Activated T-cell treated with anti-CD3 and anti-CD28 coated beads, Interleukin-2, amount 50 U/mL, for 48 hours (primary cell): ENCODE measurements around the gene CAMTA1.

ENCODE experiments used
- DNase-seq, 2 experiments: peaks; one replicate each; pipeline ENCODE4 v3.0.0-alpha.2; 2020

Gene CAMTA1

GRCh38 chr1:7174980-7175906, 390.0 kb downstream of the CAMTA1 start:
- DNase-seq: no peak

DNA sequence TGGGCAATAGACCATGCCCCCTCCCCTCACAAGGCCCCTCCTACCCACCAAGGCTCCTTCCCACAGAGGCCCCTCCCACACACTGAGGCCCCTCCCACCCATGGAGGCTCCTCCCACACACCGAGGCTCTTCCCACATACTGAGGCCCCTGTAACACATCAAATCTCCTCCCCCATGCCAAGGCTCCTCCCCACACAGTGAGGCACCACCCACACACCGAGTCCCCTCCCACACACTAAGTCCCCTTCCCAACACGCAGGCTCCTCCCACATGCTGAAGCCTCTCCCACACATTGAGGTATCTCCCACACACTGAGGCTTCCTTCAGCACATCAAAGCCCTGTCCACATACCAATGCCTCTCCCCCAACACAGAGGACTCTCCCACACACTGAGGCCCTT, 391.8 kb downstream of the CAMTA1 start:
- no peak for DNase-seq

GRCh38 chr1:7177438-7178146, 392.3 kb downstream of the CAMTA1 start:
- DNase-seq: no peak

GRCh38 chr1:7178336-7178735, 393.1 kb downstream of the CAMTA1 start:
- DNase-seq: no peak

DNA sequence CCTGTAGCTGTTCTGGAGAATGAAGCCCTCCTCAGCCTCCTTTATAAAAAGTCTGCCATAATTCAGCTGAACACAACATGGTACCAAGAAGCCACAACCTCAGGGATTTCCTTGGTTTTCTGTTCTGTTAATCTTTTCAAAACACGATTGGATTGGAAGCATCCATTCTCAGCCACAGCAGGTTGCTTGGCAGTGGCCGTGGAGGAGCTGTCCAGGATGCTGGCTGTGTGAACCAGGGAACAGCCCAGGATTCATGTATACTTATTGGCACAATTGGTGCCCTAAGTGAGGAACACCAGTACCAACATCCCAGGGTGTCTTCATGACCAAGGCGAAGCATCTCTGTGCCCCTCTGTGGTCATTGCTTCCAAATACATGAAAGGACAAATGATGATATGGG, 393.5 kb downstream of the CAMTA1 start:
- no peak for DNase-seq

DNA sequence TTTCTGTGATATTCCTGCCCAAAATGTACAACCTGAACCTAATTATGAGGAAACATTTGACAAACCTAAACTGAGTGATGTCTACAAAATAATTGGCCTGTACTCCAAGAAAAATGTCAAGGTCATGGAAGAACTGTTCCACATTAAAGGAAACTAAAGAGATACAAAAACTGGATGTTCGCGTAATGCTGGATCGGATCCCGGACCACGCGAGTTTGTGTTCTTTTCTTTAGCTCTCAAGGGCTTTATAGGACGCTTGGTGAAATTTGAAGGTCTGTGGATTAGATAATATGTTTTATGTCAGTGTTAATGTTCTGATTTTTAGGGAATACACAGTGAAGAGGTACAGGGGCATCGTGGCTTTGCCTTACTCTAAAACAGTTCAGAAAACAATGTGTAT, 400.5 kb downstream of the CAMTA1 start:
- no peak for DNase-seq

GRCh38 chr1:7186382-7187111, 401.3 kb downstream of the CAMTA1 start:
- no peak for DNase-seq

GRCh38 chr1:7187112-7187493, 401.8 kb downstream of the CAMTA1 start:
- no peak for DNase-seq

DNA sequence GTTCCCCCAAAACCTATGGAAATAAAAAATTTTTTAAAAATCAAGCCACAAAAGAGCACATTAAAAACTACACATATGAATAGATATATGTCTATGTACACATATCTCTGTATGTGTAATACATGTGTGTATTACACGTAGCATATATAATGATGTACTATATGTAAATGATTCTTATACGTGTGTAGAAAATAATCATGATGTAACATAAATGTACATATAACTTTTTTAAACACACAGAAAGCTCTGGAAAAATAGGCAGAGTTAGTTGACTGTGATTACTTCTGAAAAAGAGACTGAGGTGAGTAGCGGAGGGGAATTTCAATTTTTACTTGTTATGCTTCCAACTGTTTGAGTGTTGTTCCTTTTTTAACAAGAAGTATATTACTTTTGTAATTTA, 405.0 kb downstream of the CAMTA1 start:
- DNase-seq: no peak

GRCh38 chr1:7192453-7192852, 407.2 kb downstream of the CAMTA1 start:
- DNase-seq: no peak

DNA sequence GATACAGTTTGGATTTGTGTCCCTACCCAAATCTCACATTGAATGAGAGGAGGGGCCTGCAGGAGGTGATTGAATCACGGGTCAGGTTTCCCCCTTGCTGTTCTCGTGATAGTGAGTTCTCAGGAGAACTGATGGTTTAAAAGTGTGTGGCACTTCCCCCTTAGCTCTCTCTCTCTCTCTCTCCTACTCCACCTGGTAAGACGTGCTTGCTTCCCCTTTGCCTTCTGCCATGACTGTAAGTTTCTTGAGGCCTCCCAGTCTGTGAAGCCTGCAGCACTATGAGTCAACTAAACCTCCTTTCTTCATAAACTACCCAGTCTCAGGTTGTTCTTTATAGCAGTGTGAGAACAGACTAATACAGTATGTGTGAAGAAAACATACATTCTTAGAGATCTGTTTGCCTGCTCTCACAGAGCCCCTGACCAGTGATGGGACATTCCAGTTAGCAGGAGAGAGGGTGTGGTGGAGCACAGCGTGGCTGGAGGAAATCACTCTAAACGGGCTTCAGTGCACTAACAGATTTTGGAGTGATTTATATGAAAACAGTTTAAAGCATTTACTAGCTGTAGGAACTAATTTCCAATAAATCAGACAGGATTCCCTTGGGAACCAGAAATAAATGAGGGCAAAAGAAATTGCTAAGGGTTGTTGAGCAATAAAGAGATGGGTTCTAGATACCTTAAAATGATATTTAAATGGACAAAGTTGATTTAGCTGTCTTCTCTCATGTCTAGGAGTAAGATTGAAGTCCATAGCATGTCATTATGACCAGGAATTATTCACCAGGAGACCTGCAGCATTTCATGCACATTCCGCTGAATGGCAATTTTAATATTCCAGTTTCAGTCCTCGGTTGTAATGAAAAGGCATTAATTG, 411.0 kb downstream of the CAMTA1 start:
- no peak for DNase-seq

DNA sequence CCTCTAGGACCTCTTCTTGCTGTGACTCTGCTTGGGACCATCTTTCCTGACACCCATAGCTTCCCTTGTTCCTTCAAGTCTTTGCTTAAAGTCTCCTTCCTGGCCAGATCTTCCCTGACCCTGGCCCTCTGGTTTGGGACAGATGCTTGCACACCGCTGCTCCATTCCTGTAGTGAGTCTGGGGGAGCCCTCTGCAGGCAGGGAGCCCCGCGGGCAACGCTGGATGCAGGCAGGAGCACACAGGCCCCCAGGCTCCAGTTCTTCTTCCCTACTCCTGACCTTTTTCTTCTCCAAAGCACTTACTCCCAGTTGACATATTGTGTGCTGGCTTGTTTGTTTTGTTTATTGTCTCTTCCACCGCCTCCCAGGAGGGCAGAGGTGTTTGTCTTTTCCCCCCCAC, 413.4 kb downstream of the CAMTA1 start:
- DNase-seq: no peak

- DNase-seq: no peak
Measured at GRCh38 chr1:7199077-7199779, 414.0 kb downstream of the CAMTA1 start.

GRCh38 chr1:7207875-7208646, 422.8 kb downstream of the CAMTA1 start:
- DNase-seq: peak; percentile 44 to 50

- no peak for DNase-seq
Measured at GRCh38 chr1:7208647-7209180, 423.5 kb downstream of the CAMTA1 start.

- no peak for DNase-seq
Measured at GRCh38 chr1:7209336-7209735, 424.1 kb downstream of the CAMTA1 start.

- DNase-seq: peak; percentile 52 to 56
Measured at GRCh38 chr1:7218210-7218832, 433.1 kb downstream of the CAMTA1 start.

DNA sequence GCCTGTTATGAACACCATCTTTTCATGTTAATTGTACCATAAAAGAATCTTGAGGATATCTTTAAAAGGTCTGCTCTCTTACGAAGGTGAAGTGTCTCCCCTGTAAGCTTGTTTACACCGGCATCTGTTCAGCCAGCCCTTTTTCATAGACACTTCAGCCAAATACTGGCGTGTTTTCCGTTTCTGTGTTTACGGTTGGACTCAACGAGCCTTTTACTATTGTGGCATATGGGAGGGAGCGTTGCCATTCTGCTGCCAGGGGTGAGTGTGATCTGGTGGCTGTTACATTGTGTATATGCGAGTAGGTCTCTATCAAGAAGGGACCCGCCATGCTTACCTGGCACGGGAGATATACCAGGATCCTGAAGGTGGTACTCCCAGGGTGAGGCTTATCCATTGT, 433.8 kb downstream of the CAMTA1 start:
- no peak for DNase-seq

DNA sequence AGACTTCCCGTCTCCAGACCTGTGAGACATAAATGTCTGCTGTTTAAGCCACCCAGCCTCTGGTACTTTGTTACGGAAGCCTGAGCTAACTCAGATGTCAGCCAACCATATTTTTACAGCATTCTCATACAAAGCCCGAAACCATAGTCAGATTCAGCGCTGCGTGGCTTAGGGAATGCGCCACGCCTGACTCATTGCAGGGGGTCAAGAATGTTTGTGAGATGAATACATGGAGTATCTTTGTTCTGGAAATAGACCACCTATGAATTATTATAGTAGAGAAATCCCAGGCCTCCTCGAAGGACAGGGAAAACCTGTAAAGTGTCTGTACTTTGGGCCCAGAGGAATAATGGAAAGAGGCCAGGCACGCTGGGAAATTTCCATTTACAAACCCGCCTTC, 434.8 kb downstream of the CAMTA1 start:
- DNase-seq: no peak

GRCh38 chr1:7220712-7221252, 435.5 kb downstream of the CAMTA1 start:
- no peak for DNase-seq
